Sigmoid colon (tissue), 3 donors: Measurements from ENCODE around the gene HS3ST3B1.

Experiments used
- CTCF ChIP-seq, 4 experiments: fragments of 450-650 bp in 3 of 4; fragments of 200-600 bp in 1 of 4; IDR thresholded peaks; one replicate each; pipeline ENCODE4 v1.5.1; 2016 to 2019; ENCODE audit warnings: antibody characterized with exemption in 4 of 4, mild to moderate bottlenecking in 3 of 4, moderate library complexity in 2 of 4
- POLR2A ChIP-seq, 2 donors: fragments of 450-650 bp; IDR thresholded peaks; one replicate each; pipeline ENCODE4 v1.6.1; 2016; ENCODE audit warnings: antibody characterized with exemption in 2 of 2, mild to moderate bottlenecking in 2 of 2, moderate library complexity in 2 of 2

GRCh38 chr17:14336418-14336817, 35.5 kb downstream of the HS3ST3B1 start:
- no peak for TF ChIP-seq CTCF (IDR thresholded peaks at IDR 0.05)
- no peak for TF ChIP-seq POLR2A (IDR thresholded peaks at IDR 0.05)
